ENCODE data around the gene DNASE1L1. TPM values are rescaled to one million over a fixed set of nuclear protein-coding genes. Genes with fewer than 3 reads are reported as not detected.

DNASE1L1 gene
- total and polyA plus RNA-seq, 2 of the 13 experiments (the other 11 are each of a cell fraction or from before 2014, with no cell fraction given), result 4.7 to 12.3 TPM

GRCh38 chrX:154397888-154398667 lies 11.0 kb downstream of the DNASE1L1 start, which contains the start of gene RPL10 (continued):
- peak; percentile 42; the same call in 1 of the 2 replicates for TF ChIP-seq ZNF501 (CRISPR knock-in tag; IDR thresholded peaks at IDR 0.05)
- TF ChIP-seq AKNA (CRISPR knock-in tag; IDR thresholded peaks at IDR 0.05; ENCODE audit: borderline replicate concordance), result no peak
- no peak for TF ChIP-seq TOPORS (CRISPR knock-in tag; IDR thresholded peaks at IDR 0.05)
- TF ChIP-seq BATF2 (CRISPR knock-in tag; IDR thresholded peaks at IDR 0.05), result peak; percentile 61; the same call in 1 of the 2 replicates
- peak; percentile 67; the same call in 1 of the 2 replicates for TF ChIP-seq SSRP1 (CRISPR knock-in tag; IDR thresholded peaks at IDR 0.05)
- TF ChIP-seq MED13 (CRISPR knock-in tag; IDR thresholded peaks at IDR 0.05), result no peak; the same call in 1 of the 2 replicates
- TF ChIP-seq FOXO4 (CRISPR knock-in tag; conservative IDR thresholded peaks at IDR 0.05), result no peak
- no peak; the same call in 1 of the 2 replicates for TF ChIP-seq MYPOP (CRISPR knock-in tag; IDR thresholded peaks at IDR 0.05)
- no peak for TF ChIP-seq LRRFIP1 (CRISPR knock-in tag; conservative IDR thresholded peaks at IDR 0.05)
- no peak for TF ChIP-seq ZZZ3 (CRISPR knock-in tag; IDR thresholded peaks at IDR 0.05; ENCODE audit: borderline replicate concordance)
- TF ChIP-seq TARDBP (CRISPR knock-in tag; IDR thresholded peaks at IDR 0.05), result no peak; the same call in 1 of the 2 replicates
- 0 out of 2 replicates have a peak, but pooled peaks have one; percentile 25 for TF ChIP-seq PRDM15 (CRISPR knock-in tag; IDR thresholded peaks at IDR 0.05)

Data from HepG2 (cell line).